Thyroid gland (tissue), 4 donors: ENCODE results near the gene PACS2.

Experiments used
- CTCF ChIP-seq, 6 experiments: fragments of 200-600 bp in 3 of 6; fragments of 450-650 bp in 3 of 6; sonication (generic) in 3 of 6; IDR thresholded peaks; one replicate each; pipeline ENCODE4 v1.5.1; 2016 to 2019; ENCODE audit warnings: antibody characterized with exemption in 6 of 6, mild to moderate bottlenecking in 2 of 6, inconsistent platforms in 1 of 6, moderate library complexity in 1 of 6
- POLR2A ChIP-seq, 2 donors: fragments of 450-650 bp; IDR thresholded peaks; one replicate each; pipeline ENCODE4 v1.6.1; 2017; ENCODE audit warnings: antibody characterized with exemption in 2 of 2, mild to moderate bottlenecking in 2 of 2, moderate library complexity in 1 of 2

GRCh38 chr14:105285174-105285573 lies 29.4 kb upstream of the PACS2 start:
- TF ChIP-seq CTCF (IDR thresholded peaks at IDR 0.05): no peak
- no peak for TF ChIP-seq POLR2A (IDR thresholded peaks at IDR 0.05)
